Muscle of leg (tissue), 11 donors: ENCODE results near the gene FAM120B. TPM values are rescaled to one million over a fixed set of nuclear protein-coding genes. Genes with fewer than 3 reads are reported as not detected.

Source experiments
- DNase-seq: peaks from one replicate; pipeline ENCODE4 v3.0.0; 2013
- H3K27ac ChIP-seq: one replicate; pipeline ENCODE4 v1.5.1; 2013; ENCODE audit warnings: mild to moderate bottlenecking, low read length, control low read depth
- H3K27me3 ChIP-seq: one replicate; pipeline ENCODE4 v1.6.1; 2013; ENCODE audit warnings: low read length; ENCODE audit not compliant: control insufficient read depth, insufficient read depth
- H3K36me3 ChIP-seq: one replicate; pipeline ENCODE4 v1.6.1; 2013; ENCODE audit warnings: low read length; ENCODE audit not compliant: control insufficient read depth, insufficient read depth
- H3K4me1 ChIP-seq: one replicate; pipeline ENCODE4 v1.6.1; 2013; ENCODE audit warnings: low read length; ENCODE audit not compliant: control insufficient read depth, insufficient read depth
- H3K4me3 ChIP-seq: one replicate; pipeline ENCODE4 v1.5.1; 2013; ENCODE audit warnings: low read length, control low read depth
- H3K9me3 ChIP-seq: replicated peaks from 2 replicates; pipeline ENCODE4 v1.6.1; 2013; ENCODE audit warnings: low read depth, low read length; ENCODE audit not compliant: control insufficient read depth
- WGBS: methylation state at CpG from one replicate; pipeline ENCODE4 v1.1.5; 2013; ENCODE audit warnings: missing lambda C conversion rate; ENCODE audit not compliant: insufficient coverage; 5-methylcytosine and 5-hydroxymethylcytosine counted together
- polyA plus RNA-seq, 8 donors: library from polyadenylated mRNA; unstranded; fragments of 120-200 nt; gene quantifications; one replicate each; pipeline versions ENCODE4 v1.2.1 to v1.2.3, GENCODE V29; 2013; ENCODE audit warnings: inconsistent platforms in 1 of 8, low replicate concordance in 1 of 8; ENCODE audit not compliant: insufficient read length in 8 of 8, insufficient read depth in 1 of 8
- total RNA-seq: library from RNA; stranded (reverse); fragments of 120-200 nt; gene quantifications from one replicate; pipeline ENCODE4 v1.2.4, GENCODE V29; 2013

FAM120B gene
- total and polyA plus RNA-seq, 9 donors: 19.6 to 29.7 (median 24.7) TPM

DNA sequence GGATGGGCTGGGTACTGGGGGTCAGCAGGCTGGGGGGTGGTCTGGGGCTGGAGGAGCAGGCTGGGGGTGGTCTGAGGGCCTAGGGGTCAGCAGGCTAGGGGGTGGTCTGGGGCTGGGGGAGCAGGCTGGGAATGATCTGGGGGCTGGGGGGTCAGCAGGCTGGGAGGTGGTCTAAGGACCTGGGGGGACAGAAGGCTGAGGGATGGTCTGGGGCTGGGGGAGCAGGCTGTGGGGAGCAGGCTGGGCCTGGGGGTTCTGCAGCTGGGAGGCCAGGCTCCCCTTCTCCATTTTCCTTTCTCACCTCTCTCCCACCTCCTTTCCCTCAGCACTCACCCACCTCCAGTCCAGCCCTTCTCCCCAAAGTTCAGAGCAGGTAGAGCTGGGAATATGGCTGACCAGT is 132.3 kb downstream of the FAM120B start:
- peaks cover 14% of the 10 kb centered on the region for H3K9me3 ChIP-seq
- H3K27me3 ChIP-seq: peaks cover 2% of the 10 kb centered on the region
- DNase-seq: no peak
- H3K4me1 ChIP-seq: peaks cover 59% of the 10 kb centered on the region
- no peaks in the 10 kb centered on the region for H3K36me3 ChIP-seq
- peak overlapping the region; percentile 66 for H3K27ac ChIP-seq
- no peak overlapping the region for H3K4me3 ChIP-seq

- no peaks in the 10 kb centered on the region for H3K36me3 ChIP-seq
- DNase-seq: peak; percentile 63
- peak overlapping the region; percentile 66 for H3K27ac ChIP-seq
- peaks cover 2% of the 10 kb centered on the region for H3K27me3 ChIP-seq
- H3K4me1 ChIP-seq: peaks cover 59% of the 10 kb centered on the region
- peaks cover 14% of the 10 kb centered on the region for H3K9me3 ChIP-seq
- no peak overlapping the region for H3K4me3 ChIP-seq
- 56% methylated on average over 19 of the region's 21 CpGs for WGBS
Observed at GRCh38 chr6:170439366-170440361, 133.1 kb downstream of the FAM120B start.

DNA sequence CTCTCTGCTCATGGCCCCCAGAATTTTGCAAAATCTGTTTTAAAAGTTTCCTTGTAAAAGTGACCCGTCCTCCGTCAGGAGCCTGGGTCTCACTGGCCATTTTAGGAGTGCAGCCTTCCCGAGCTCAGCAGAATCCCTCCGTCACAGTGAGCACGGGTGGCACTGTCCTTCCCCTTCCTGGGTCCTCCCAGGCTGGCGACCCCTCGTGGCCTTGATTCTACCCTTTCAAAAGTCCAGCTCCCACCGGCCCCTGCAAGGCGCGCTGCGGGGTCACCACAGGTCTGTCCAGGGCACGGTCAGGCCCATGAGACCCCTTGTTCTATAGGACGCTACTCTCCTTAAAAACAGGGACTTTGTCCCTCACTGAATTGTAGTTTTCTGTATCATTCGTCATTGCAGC is 133.9 kb downstream of the FAM120B start:
- Histone ChIP-seq H3K27ac (peak overlapping the region; percentile 66), H3K36me3 (no peaks in the 10 kb centered on the region), H3K4me3 (no peak overlapping the region), H3K4me1 (peaks cover 65% of the 10 kb centered on the region), H3K9me3 (peaks cover 14% of the 10 kb centered on the region), H3K27me3 (peaks cover 2% of the 10 kb centered on the region)
- no peak for DNase-seq
- 92% methylated on average over 11 of the region's 14 CpGs for WGBS

- DNase-seq: no peak
Observed at GRCh38 chr6:170441316-170441715, 134.8 kb downstream of the FAM120B start.

GRCh38 chr6:170442596-170442995 is 136.0 kb downstream of the FAM120B start:
- no peak for DNase-seq
- peaks cover 67% of the 10 kb centered on the region for H3K4me1 ChIP-seq
- no peaks in the 10 kb centered on the region for H3K36me3 ChIP-seq
- H3K27ac ChIP-seq: no peak overlapping the region
- WGBS: 100% methylated on average over 5 of the region's 8 CpGs
- H3K27me3 ChIP-seq: peaks cover 2% of the 10 kb centered on the region
- H3K4me3 ChIP-seq: no peak overlapping the region
- no peaks in the 10 kb centered on the region for H3K9me3 ChIP-seq

More at GRCh38 chr6:170441316-170441715, 134.8 kb downstream of the FAM120B start:
- peaks cover 7% of the 10 kb centered on the region for H3K9me3 ChIP-seq
- H3K36me3 ChIP-seq: no peaks in the 10 kb centered on the region
- peaks cover 73% of the 10 kb centered on the region for H3K4me1 ChIP-seq
- peaks cover 2% of the 10 kb centered on the region for H3K27me3 ChIP-seq
- no peak overlapping the region for H3K4me3 ChIP-seq
- no peak overlapping the region for H3K27ac ChIP-seq
- WGBS: no CpG with 5 or more reads among the region's 3 CpGs

- Histone ChIP-seq H3K4me3 (no peak overlapping the region), H3K36me3 (no peaks in the 10 kb centered on the region), H3K9me3 (no peaks in the 10 kb centered on the region), H3K27me3 (no peaks in the 10 kb centered on the region), H3K27ac (no peak overlapping the region), H3K4me1 (peaks cover 61% of the 10 kb centered on the region)
- 89% methylated on average over 7 of the region's 8 CpGs for WGBS
- no peak for DNase-seq
Observed at GRCh38 chr6:170443151-170443662, 136.6 kb downstream of the FAM120B start.

DNA sequence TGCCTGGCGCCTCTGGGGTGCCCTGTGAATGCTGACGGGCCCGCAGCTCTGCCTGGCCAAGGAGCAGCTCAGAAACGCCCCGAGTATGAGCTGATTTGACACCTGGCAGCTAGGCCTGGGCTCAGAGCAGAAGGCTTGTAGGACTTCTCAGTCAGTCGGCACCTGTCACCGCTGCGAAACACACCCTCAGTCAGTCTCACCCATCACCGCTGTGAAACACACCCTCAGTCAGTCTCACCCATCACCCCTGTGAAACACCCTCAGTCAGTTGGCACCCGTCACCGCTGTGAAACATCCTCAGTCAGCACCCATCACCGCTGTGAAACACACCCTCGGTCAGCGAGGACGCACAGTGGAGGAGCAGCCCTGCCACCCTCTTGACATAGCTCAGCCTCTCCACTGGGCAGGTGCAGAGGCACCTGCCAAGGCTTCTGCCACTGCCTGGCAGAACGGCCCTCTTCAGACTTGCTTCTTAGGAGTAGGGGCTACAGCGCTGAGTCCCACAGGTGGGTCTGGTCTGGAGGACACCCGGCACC is 137.6 kb downstream of the FAM120B start:
- Histone ChIP-seq H3K27me3 (no peaks in the 10 kb centered on the region), H3K9me3 (no peaks in the 10 kb centered on the region), H3K27ac (peak overlapping the region; percentile 87), H3K4me3 (no peak overlapping the region), H3K4me1 (peaks cover 54% of the 10 kb centered on the region), H3K36me3 (no peaks in the 10 kb centered on the region)
- 91% methylated on average over 16 of the region's 18 CpGs for WGBS
- no peak for DNase-seq

DNA sequence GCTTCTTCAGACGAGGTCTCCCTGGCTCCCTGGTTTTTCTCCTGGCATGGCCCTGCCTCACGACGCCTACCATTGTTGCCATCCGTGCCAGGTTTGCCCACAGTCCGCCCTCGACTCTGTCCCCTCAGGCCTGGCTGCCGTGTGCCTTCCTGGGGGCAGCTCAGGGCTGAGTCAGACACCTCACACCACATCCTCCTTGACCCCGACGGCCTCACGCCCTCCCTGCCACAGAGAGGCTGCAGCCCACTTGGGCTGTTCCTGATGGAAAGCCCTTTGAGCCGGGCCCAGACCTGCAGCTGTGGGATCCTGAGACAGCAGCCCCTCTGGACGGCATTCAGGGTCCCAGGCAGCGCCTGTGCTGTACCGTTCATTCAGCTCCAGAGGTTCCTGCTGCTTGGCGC is 138.3 kb downstream of the FAM120B start:
- WGBS: 55% methylated on average over 15 of the region's 15 CpGs
- peak overlapping the region; percentile 87 for H3K27ac ChIP-seq
- no peak overlapping the region for H3K4me3 ChIP-seq
- H3K36me3 ChIP-seq: no peaks in the 10 kb centered on the region
- no peaks in the 10 kb centered on the region for H3K9me3 ChIP-seq
- H3K27me3 ChIP-seq: no peaks in the 10 kb centered on the region
- no peak for DNase-seq
- peaks cover 47% of the 10 kb centered on the region for H3K4me1 ChIP-seq

DNA sequence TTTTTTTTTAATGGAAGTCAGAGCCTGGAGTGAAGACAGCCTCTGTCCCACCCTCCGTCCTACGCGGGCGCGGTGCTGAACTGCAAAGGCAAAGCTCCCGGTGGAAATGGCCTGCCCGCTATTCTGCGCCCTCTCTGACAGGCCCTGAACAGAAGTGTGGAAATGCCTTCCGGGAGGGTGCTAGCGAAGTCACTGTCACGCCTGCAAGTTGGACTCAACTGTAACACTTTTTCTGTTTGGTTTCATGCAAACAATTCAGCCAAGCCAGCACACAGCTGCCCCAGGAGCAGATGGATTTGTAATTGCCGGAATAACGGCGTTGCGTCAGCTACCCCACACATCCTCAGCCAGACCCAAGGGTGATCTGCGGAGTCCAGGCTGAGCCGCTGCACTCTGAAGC is 138.9 kb downstream of the FAM120B start:
- Histone ChIP-seq H3K4me1 (peaks cover 44% of the 10 kb centered on the region), H3K27me3 (no peaks in the 10 kb centered on the region), H3K36me3 (no peaks in the 10 kb centered on the region), H3K27ac (peak overlapping the region; percentile 87), H3K4me3 (no peak overlapping the region), H3K9me3 (no peaks in the 10 kb centered on the region)
- 19% methylated on average over 7 of the region's 17 CpGs for WGBS
- DNase-seq: peak; percentile 91

- Histone ChIP-seq H3K4me1 (peaks cover 47% of the 10 kb centered on the region), H3K27me3 (no peaks in the 10 kb centered on the region), H3K4me3 (no peak overlapping the region), H3K36me3 (no peaks in the 10 kb centered on the region), H3K9me3 (no peaks in the 10 kb centered on the region), H3K27ac (peak overlapping the region; percentile 87)
- DNase-seq: peak; percentile 68
- 13% methylated on average over 3 of the region's 9 CpGs for WGBS
Observed at GRCh38 chr6:170445971-170446370, 139.4 kb downstream of the FAM120B start.
